Retina (tissue), 1 donor: ENCODE data around the gene ESYT1.
A peak's percentile ranks its signal among the peaks of the same experiment; 100 is the strongest.

Experiments used
- DNase-seq: peaks from one replicate; pipeline ENCODE4 v3.0.0-alpha.2; 2016

The ESYT1 gene

GRCh38 chr12:56189918-56190694, 62.0 kb downstream of the ESYT1 start:
- DNase-seq: peak; percentile 97

GRCh38 chr12:56190695-56191155, 62.7 kb downstream of the ESYT1 start:
- no peak for DNase-seq

- no peak for DNase-seq
Measured at GRCh38 chr12:56192582-56192981, 64.5 kb downstream of the ESYT1 start.

- peak; percentile 64 for DNase-seq
Measured at GRCh38 chr12:56193025-56193578, 65.0 kb downstream of the ESYT1 start.
